BLaER1 treated with 17β-estradiol and CSF1 and Interleukin-3, amounts not matched to agents 10 nM and 100 nM (cell line): ENCODE data around the gene VMAC.

Experiments used
- H3K27ac ChIP-seq, 11 experiments: shearing (Covaris generic); formaldehyde crosslinking; 2 replicates each; pipeline ENCODE4 v1.8.1; 2022
- H3K27me3 ChIP-seq, 11 experiments: shearing (Covaris generic); formaldehyde crosslinking; 2 replicates each; pipeline ENCODE4 v1.8.1; 2022
- H3K36me3 ChIP-seq, 11 experiments: shearing (Covaris generic); formaldehyde crosslinking; 2 replicates each; pipeline ENCODE4 v1.8.1; 2022
- H3K4me1 ChIP-seq, 10 experiments: shearing (Covaris generic); formaldehyde crosslinking; 2 replicates each; pipeline ENCODE4 v1.8.1; 2022
- H3K4me2 ChIP-seq, 11 experiments: shearing (Covaris generic); formaldehyde crosslinking; 2 replicates each; pipeline ENCODE4 v1.8.1; 2022
- H3K4me3 ChIP-seq, 10 experiments: shearing (Covaris generic); formaldehyde crosslinking; 2 replicates each; pipeline ENCODE4 v1.8.1; 2022
- H3K9ac ChIP-seq, 11 experiments: shearing (Covaris generic); formaldehyde crosslinking; 2 replicates each; pipeline ENCODE4 v1.8.1; 2022
- H3K9me3 ChIP-seq, 11 experiments: shearing (Covaris generic); formaldehyde crosslinking; replicated peaks in 1 of 11; 2 replicates each; pipeline ENCODE4 v1.8.1; 2022
- H4K20me1 ChIP-seq, 11 experiments: shearing (Covaris generic); formaldehyde crosslinking; 2 replicates each; pipeline ENCODE4 v1.8.1; 2022
- Cebpa-rat ChIP-seq, 11 experiments: shearing (Covaris generic); IDR thresholded peaks; 2 replicates each; pipeline ENCODE4 v1.8.1; 2022

VMAC gene

DNA sequence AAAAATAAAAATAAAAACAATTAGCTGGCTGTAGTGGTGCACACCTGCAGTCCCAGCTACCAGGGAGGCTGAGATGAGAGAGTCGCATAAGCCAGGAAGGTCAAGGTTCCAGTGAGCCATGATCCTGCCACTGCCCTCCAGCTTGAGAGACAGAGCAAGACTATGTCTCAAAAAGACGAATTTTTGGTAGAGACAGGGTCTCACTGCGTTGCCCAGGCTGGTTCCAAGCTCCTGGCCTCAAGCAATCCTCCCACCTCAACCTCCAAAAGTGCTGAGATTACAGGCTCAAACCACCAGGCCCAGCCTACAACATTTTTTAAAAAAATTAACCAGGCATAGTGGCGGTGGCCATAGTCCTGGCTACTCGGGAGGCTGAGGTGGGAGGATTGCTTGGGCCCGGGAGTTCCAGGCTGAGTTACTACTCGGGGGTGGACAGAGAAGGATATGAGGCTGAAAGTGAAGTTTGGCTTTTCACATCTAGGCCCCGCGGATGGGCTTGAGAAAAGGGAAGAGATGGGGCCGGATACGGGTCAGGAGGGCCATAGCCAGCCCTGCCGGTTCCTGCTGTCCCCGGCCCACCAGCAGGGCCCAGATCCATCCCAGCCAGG is 11.3 kb upstream of the VMAC start:
- no peak for TF ChIP-seq Cebpa-rat (IDR thresholded peaks at IDR 0.05)
- H3K4me2 ChIP-seq: no peak overlapping the region

DNA sequence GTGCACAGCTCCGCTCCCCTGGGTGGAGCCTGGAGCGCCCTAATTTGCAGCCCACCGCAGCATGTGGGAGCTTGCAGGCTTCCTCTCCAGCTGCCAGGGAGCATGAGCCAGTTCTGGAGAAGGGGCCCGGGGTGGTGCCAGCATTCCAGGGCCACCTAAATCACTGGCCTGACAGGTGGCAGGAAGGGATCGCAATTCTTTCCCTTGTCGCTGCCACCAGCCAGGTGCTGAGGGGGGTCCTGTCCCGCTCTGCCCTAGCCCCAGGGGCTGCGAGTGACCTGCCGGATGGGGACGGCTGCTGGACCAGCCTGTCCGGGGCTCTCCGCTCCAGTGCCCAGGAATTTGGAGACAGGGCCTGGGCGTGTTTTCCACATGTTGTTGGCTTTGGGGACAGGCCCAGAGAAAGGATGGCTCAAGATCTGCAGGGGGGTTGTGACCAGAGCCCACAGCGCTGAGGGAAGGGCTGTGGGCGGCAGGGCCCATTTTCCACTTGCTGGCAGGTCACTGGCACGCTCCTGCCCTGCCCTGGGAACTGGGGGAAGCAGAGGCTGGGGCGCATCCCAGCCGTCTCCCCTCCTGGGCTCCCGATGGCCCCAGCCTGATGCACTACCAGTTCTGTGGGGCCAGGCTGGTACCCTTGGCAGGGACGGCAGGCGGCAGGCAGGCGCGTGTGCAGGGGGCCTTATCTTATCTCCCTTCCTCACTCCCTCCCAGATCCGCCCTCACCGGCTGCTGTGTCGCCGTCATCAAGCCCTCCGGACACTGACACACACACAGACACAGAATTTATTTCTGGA is 10.6 kb upstream of the VMAC start:
- TF ChIP-seq Cebpa-rat (IDR thresholded peaks at IDR 0.05): no peak
- Histone ChIP-seq H3K27ac (no peak overlapping the region), H3K27me3 (no peaks in the 10 kb centered on the region), H3K4me1 (peaks cover 0 to 34% (median 12%) of the 10 kb centered on the region in 10 experiments; a peak in 12 of 20 replicates), H3K9me3 (no peaks in the 10 kb centered on the region), H3K4me2 (no peak overlapping the region), H4K20me1 (peaks cover 30 to 78% (median 68%) of the 10 kb centered on the region in 11 experiments), H3K9ac (peak overlapping the region in 3 of 11 experiments; percentile 10 to 22 (median 18); a peak in 1 of 22 replicates), H3K4me3 (no peak overlapping the region), H3K36me3 (peaks cover 34 to 60% (median 45%) of the 10 kb centered on the region in 11 experiments)

More for the DNA sequence above, 11.3 kb upstream of the VMAC start:
- Histone ChIP-seq H3K4me1 (peaks cover 0 to 30% (median 8%) of the 10 kb centered on the region in 10 experiments; a peak in 12 of 20 replicates), H3K27me3 (no peaks in the 10 kb centered on the region), H4K20me1 (peaks cover 24 to 71% (median 61%) of the 10 kb centered on the region in 11 experiments), H3K4me3 (no peak overlapping the region), H3K36me3 (peaks cover 34 to 55% (median 45%) of the 10 kb centered on the region in 11 experiments), H3K9ac (no peak overlapping the region), H3K9me3 (no peaks in the 10 kb centered on the region), H3K27ac (no peak overlapping the region)

DNA sequence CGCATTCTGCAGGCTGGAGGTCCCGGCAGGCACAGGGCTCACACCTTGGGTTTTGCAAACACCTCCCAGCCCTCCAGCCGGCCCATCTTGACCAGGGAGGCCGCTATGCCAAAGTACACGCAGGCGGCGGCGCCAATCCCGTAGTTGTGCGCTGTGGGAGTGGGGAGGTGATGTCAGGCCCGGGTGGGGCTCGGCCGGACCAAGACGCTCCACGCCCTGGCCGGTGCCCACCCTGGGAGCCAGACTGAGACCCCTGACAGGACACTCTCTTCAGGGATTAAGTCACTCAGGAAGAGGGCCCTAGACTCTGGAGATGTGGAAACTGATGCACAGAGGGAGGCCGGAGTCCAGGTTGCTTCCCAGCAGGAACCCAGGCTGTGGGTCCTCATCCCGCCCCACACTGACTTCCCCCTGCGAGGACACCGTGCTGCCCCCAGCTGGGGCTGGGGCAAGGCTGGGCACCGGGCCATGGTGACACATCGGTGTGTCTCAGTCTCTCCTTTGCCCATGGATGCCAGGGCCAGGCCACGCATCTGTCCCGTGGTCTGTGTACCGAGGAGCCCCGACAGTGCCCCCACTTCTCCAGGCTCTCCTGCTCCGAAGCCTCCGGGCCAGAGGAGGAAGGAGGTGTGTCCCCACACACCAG is 9.8 kb upstream of the VMAC start:
- H3K4me1 ChIP-seq: peaks cover 0 to 32% (median 12%) of the 10 kb centered on the region in 10 experiments; a peak in 12 of 20 replicates
- H3K27me3 ChIP-seq: no peaks in the 10 kb centered on the region
- H3K36me3 ChIP-seq: peaks cover 35 to 65% (median 48%) of the 10 kb centered on the region in 11 experiments
- no peak for TF ChIP-seq Cebpa-rat (IDR thresholded peaks at IDR 0.05)
- peaks cover 33 to 83% (median 75%) of the 10 kb centered on the region in 11 experiments for H4K20me1 ChIP-seq
- H3K4me2 ChIP-seq: no peak overlapping the region
- H3K27ac ChIP-seq: no peak overlapping the region
- peak overlapping the region in 1 of 11 experiments; percentile 22; a peak in 1 of 22 replicates for H3K9ac ChIP-seq
- no peak overlapping the region for H3K4me3 ChIP-seq
- no peaks in the 10 kb centered on the region for H3K9me3 ChIP-seq

DNA sequence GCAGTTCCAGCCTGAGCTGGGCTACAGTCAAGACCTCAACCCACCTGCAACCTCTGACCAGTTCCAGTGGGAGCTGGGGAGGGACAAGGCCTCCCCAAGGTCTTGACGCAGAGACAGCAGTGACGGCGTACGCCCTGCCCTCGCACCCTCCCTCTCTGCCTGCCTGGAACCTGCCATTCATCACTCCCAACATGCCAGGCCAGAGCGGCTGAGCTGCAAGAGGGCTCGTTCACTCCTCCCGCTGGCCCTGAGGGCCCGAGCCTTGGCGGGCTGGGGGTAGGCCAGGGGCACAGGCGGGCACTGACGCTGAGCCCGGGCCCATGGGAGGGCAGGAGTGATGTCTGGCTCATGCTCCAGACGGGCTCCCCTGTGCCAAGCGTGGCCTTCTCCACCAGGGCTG is 9.3 kb upstream of the VMAC start:
- H3K4me3 ChIP-seq: no peak overlapping the region
- H3K36me3 ChIP-seq: peaks cover 41 to 71% (median 54%) of the 10 kb centered on the region in 11 experiments
- peaks cover 39 to 89% (median 81%) of the 10 kb centered on the region in 11 experiments for H4K20me1 ChIP-seq
- H3K4me1 ChIP-seq: peaks cover 0 to 36% (median 14%) of the 10 kb centered on the region in 10 experiments; a peak in 13 of 20 replicates
- H3K27me3 ChIP-seq: no peaks in the 10 kb centered on the region
- no peak overlapping the region for H3K4me2 ChIP-seq
- no peaks in the 10 kb centered on the region for H3K9me3 ChIP-seq
- no peak overlapping the region for H3K9ac ChIP-seq
- no peak overlapping the region for H3K27ac ChIP-seq
- no peak for TF ChIP-seq Cebpa-rat (IDR thresholded peaks at IDR 0.05)

DNA sequence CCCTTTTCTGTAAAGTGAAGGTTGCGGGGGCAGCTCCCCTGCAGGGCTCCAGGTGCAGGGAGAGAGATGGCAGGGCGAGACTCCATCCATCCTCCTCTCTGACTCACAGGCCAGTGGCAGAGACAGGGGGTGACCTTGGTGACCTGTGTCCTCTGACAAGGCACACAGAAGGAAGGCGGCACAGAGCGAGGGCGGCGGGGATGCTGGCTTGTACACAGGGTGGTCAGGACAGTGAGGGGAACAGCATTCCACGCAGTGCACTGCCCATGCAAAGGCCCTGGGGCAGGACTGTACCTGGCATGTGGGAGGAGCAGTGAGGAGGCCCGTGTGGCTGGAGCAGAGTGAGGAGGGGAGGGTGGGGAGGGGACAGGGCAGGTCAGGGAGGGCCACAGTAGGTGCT is 8.8 kb upstream of the VMAC start:
- no peak overlapping the region for H3K27ac ChIP-seq
- H3K4me3 ChIP-seq: no peak overlapping the region
- H3K9ac ChIP-seq: no peak overlapping the region
- no peak for TF ChIP-seq Cebpa-rat (IDR thresholded peaks at IDR 0.05)
- H3K9me3 ChIP-seq: no peaks in the 10 kb centered on the region
- H4K20me1 ChIP-seq: peaks cover 41 to 92% (median 86%) of the 10 kb centered on the region in 11 experiments
- H3K27me3 ChIP-seq: no peaks in the 10 kb centered on the region
- peaks cover 1 to 33% (median 14%) of the 10 kb centered on the region in 10 experiments; a peak in 16 of 20 replicates for H3K4me1 ChIP-seq
- H3K36me3 ChIP-seq: peaks cover 43 to 76% (median 59%) of the 10 kb centered on the region in 11 experiments
- no peak overlapping the region for H3K4me2 ChIP-seq

DNA sequence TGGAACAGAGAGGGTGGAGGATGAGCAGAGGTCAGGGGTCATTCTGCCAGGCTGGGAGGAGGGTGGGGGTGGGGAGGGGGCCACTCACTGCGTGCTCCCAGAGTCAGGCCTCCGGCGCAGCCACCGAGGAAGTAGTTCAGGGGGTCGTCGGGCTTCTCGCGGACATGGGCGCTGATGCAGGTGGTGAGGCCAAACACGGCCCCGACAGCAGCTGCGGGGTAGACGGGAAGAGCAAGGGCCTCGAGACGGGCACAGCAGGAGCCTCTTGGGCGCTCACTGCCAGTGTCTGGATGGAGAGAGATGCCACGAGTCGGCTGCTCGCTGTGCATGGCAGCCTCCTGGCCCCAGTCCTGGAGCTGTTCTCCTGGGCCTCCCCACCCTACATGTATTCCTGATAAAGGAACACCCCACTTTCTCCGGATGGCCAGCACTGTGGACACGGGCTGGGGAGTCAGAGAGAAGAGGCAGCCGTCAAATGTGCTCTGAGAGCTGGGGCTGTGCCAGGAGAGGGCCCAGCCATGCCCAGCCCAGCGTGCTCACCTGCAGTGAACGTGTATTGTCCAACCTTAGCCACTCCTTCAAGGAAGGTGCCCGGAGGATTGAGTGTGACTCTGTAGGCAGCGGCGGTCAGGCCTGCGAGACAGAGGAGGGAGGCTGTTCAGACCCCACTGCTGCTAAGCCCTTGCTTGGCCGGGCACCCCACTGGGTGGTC is 8.2 kb upstream of the VMAC start:
- TF ChIP-seq Cebpa-rat (IDR thresholded peaks at IDR 0.05): no peak
- Histone ChIP-seq H3K9ac (no peak overlapping the region), H3K4me3 (no peak overlapping the region), H3K4me2 (no peak overlapping the region), H4K20me1 (peaks cover 41 to 97% (median 92%) of the 10 kb centered on the region in 11 experiments), H3K27ac (no peak overlapping the region), H3K36me3 (peaks cover 49 to 82% (median 65%) of the 10 kb centered on the region in 11 experiments), H3K9me3 (no peaks in the 10 kb centered on the region), H3K27me3 (no peaks in the 10 kb centered on the region), H3K4me1 (peaks cover 8 to 34% (median 19%) of the 10 kb centered on the region in 10 experiments; a peak in 18 of 20 replicates)

DNA sequence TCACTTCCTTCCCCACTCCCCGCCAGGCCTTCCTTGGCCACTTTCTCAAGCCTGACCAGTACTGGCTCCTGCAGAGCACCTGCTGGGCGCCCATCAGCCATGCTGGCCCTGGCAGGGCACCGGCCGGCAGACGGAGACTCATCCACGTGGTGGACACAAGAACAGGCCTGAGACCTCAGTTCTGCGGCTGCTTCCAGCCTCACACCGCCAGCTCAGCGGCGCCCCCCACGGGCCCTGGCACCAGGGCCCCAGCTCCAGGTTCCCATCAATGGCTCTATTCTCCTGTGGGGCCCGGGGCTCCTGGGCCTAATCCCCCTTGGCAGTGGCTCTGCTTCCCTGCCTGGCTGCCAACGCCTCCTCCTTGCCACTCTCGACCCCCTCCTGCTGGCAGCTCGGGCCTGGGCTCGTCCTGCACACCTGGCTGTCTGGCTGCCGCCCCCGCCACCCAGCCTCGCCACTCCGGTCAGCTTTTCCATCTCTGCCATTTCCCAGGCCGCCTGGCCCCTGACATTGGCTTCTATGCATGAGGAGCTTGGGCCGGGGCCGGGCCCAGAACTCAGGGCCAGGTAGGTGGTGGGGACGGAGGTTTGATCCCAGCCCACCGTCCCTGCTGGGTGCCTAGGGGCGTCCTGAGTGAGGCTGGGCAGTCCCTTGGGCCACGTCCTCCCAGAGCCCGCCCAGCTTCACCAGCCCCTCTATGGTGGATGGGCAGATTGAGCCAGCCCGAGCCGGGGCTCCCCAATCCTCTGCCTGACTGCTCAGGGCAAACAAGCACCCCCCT is 7.3 kb upstream of the VMAC start:
- no peak for TF ChIP-seq Cebpa-rat (IDR thresholded peaks at IDR 0.05)
- Histone ChIP-seq H3K4me1 (peaks cover 16 to 31% (median 26%) of the 10 kb centered on the region in 10 experiments), H4K20me1 (peaks cover 41 to 99% (median 95%) of the 10 kb centered on the region in 11 experiments), H3K4me3 (no peak overlapping the region), H3K4me2 (no peak overlapping the region), H3K36me3 (peaks cover 49 to 87% (median 67%) of the 10 kb centered on the region in 11 experiments), H3K9ac (peak overlapping the region in 8 of 11 experiments; percentile 41 to 61 (median 47); a peak in 14 of 22 replicates), H3K27ac (peak overlapping the region in 1 of 11 experiments; percentile 12; a peak in 2 of 22 replicates), H3K27me3 (no peaks in the 10 kb centered on the region), H3K9me3 (no peaks in the 10 kb centered on the region)
